Hematopoietic multipotent progenitor cell treated with erythropoietin and hydrocortisone succinate and interleukin-3 and kit ligand, for 15 days (in vitro differentiated cells): Measurements from ENCODE around the gene SYNRG.
"Not testable (repeated sequence)": the region's sequence is repeated elsewhere in the genome, so short reads cannot be mapped to it uniquely, and the experiment has no call there.

Experiments used
- DNase-seq: peaks from one replicate; pipeline ENCODE4 v3.0.0-alpha.2; 2015; ENCODE audit warnings: low spot score

SYNRG gene

DNA sequence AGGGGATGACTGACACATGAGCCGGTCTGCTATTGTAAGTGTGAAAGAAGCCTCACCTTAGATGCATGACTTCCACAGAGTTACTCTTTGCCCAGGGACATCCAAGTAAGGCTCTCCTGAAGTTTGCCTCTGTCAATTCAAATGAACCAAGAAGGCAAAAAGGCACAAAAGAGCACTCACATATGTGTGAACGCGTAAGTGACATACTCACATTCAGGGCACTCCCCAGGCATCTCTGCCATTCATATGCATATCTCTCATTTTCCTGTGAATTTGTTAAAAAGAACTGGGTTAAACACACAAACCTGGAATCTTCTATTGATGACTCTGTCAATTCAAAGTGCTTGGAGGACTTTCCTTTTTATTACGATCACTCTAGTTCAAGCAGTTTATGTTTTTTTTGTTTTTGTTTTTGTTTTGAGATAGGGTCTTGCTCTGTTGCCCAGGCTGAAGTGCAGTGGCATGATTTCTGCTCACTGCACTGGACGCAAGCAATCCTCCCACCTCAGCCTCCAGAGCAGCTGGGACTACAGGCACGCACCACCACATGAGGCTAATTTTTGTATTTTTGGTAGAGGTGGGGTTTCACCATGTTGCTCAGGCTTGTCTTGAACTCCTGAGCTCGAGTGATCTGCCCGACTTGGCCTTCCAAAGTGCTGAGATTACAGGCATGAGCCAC lies 70.1 kb downstream of the SYNRG start:
- DNase-seq = no peak

DNA sequence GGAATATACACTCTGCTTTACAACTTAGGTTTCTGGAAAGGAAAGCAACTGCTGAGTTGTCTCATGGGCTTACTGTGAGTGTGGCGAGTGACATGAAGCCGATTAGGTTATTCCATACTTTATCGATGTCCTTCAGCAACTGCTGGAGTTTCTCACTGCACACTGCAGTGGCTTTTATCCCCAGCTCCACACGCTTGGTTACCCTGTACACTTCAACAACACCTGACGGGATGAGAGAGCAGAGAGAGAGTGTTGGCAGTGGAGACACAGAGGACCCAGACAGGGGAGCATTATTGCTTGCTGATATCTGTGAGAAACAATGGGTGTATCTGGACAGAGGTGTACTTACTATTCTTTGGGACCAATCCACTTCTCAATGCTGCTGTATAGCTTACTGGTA lies 73.3 kb downstream of the SYNRG start:
- DNase-seq = no peak

GRCh38 chr17:37532756-37533155 lies 76.5 kb downstream of the SYNRG start:
- DNase-seq = no peak

- no peak for DNase-seq
Observed at GRCh38 chr17:37530420-37530819, 78.8 kb downstream of the SYNRG start.

- peak; percentile 64 for DNase-seq
Observed at GRCh38 chr17:37527249-37527851, 81.9 kb downstream of the SYNRG start.

DNA sequence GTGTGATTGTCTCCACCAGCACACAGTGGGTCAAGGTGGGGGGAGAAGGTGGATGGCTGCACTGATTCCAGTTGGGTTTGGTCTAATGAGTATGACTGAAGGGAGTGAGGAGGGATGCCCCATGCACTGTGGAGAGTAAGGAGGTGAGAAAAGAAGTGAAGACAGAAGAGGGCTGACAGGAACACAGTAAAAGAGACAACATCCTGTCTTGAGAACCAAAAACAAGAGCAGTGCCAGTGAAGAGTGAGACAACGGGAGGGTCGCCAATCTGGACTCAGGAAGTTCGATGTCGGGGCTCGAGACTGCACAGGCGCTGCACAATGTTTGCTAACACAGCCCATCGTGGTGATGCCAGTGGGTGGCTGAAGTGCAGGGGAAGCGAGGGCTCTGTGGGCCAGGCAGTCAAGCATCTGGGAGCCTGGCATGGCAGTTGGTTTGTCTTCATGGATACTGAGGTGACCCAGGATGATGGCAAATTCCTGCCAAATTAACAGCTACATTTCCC lies 85.5 kb downstream of the SYNRG start:
- DNase-seq = no peak

GRCh38 chr17:37521821-37522220 lies 87.4 kb downstream of the SYNRG start:
- DNase-seq = no peak

GRCh38 chr17:37520174-37520573 lies 89.0 kb downstream of the SYNRG start:
- DNase-seq = no peak

DNA sequence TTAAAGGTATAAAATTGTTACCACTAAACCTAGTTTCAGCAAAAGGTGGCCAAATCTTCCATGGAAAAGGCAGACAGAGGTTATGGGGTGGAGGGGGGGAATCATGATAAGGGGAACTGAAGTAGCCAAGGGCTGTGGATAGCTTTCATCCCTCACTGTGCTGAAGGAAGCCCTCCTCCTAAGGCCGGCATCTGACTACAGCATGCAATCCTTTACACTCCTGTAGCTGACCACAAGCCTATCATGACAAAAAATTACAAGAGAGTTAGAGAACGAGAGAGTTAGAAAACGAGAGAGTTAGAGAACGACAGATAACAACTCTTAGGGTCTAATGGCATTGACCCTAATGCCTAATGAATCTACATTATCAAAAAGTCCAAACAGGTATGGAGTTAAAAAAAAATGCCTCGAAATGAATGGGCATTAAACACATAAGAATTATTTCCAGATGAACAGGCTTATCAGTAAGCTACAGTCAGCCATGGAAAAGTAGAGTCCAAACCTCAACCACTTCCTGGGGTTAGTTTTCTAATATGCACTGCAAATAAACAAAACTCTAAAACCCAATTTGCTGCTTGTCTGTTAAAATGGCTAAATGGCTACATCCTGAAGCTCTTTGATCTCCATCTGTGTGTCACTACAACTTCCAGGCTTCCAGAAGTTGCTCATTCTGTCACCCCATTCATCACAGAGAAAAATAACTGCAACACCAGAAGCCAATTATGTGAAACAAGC lies 89.8 kb downstream of the SYNRG start:
- no peak for DNase-seq

DNA sequence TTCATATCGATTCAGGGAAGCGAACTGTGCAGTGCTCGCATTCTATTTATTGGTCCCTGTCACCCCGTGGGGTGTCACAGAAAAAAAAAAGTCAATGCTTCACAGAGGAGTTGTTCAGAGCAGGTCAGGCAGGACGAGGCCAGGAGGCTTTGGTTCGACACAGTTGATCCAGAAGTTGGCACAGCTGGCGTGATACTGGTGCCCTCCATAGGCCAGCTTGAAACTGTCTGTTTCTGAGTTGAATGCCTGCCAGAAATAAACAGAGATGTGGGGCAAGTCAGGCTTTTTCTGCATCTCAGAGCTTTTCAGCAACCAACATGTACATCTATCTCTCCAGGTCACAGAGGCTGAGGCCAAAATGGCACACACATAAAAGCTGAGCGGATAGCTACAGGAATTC lies 90.4 kb downstream of the SYNRG start:
- DNase-seq = no peak

- no peak for DNase-seq
Observed at GRCh38 chr17:37517881-37518280, 91.3 kb downstream of the SYNRG start.

DNA sequence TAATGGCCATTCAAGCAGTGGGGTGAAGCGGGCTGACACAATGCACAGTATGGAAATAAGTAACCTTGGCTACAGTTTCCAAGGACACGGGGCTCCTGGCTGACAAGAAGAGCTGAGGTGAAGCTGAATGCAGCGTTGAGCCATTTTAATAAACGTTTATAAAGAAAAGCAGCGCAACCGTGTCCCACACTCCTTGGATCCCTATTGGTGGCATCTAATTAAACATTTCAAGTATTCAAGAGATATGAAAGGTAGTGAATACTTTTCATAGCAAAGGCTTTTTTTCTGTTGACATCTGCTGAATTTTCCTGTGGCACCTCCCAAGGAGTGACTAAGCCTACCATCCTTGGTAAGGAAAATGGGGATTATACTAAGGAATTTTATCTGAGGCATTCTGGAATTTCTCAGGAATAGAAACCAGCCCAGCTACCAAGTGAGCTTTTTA lies 93.1 kb downstream of the SYNRG start:
- no peak for DNase-seq

DNA sequence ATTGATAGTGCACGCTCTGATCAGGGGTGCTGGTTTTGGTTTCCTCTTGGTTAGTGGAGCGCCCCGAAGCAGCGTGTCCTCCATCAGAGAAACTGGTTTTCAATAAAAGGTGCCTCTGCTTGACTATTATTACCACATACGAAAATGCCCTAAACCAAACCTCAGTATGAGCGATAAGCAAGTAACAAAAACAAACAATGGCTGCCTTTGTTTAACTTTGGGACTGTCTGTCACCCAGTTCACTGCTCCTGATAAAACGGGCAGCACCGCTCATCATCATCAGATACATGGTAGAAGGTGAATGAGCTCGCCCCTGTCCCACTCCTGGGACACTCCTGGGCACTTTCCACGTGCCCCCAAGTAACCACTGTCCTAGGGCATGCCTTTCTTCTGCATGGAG lies 95.5 kb downstream of the SYNRG start:
- DNase-seq = no peak

DNA sequence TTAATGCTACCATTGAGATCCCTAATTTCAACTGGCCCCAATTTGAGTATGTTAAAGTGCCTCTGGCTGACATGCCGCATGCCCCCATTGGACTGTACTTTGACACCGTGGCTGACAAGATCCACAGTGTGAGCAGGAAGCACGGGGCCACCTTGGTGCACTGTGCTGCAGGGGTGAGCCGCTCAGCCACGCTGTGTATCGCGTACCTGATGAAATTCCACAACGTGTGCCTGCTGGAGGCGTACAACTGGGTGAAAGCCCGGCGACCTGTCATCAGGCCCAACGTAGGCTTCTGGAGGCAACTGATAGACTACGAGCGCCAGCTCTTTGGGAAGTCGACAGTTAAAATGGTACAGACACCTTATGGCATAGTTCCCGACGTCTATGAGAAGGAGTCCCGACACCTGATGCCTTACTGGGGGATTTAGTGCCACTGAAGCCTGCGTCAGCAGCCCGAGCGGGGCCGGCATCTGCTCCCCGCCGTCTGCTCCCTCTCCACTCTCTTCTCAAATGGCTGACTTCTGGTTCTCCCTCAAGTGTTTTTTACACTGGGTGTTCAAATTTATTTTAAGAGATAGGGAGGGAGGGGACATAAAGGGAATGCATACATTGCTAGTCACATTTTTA lies 96.7 kb downstream of the SYNRG start:
- DNase-seq = no peak

GRCh38 chr17:37511642-37512041 lies 97.6 kb downstream of the SYNRG start:
- not testable (repeated sequence) for DNase-seq

DNA sequence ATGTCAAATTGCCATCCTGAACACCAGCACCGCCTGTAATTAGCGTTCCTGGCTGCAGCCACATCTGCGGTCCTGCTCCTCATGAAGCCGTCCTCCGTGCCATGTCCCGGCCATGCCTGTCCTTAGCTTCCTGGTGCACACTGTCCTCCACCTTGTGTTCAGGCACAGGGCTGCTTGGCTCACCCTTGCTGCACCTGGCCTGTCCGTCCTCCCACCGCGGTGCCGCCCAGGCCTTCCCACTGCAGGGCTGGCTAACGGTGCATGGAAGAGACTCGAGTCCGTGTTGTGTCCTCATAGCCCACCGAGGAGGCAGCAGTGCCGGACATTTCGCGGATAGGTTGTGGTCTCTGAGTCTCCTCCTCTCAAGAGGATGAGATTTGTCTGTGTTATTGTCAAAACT lies 99.2 kb downstream of the SYNRG start:
- DNase-seq = no peak

DNA sequence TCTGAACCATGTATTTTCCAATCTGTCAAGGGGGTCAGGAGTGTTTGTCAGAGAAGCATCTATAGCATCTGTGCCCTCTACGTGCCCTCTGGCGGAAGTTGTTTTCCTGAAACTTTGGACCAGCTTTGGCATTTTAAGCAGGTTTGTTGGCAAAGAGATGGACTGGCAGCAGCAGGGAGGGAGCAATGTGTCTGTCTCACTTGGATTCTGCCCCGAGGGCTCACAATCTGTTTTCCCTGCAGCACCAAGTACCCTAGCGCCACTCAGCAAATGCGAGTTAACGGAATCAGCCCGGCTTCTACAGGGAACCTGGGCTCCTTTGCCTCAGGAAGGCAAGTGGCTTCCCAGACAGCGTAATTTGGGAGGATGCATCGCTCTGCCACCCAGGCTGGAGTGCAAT lies 102.1 kb downstream of the SYNRG start:
- DNase-seq = no peak

GRCh38 chr17:37506678-37507077 lies 102.5 kb downstream of the SYNRG start:
- no peak for DNase-seq

DNA sequence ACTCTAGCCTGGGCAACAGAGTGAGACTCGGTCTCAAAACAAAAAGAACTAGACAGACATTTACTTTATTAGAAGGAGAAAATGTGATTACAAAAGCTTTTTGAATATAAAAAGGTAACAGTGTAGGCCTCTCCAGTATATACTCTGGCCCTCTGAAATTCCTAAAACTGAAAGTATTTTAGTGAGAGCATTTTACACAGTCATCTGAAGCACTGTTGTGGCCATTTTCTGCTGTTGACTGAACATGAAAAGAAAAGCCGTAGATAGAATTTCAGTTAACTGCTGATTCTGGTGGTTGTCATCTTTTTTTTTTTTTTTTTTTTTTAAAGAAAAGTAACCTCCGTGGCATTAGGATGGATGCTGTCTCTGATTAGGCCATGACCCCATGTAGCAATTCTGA lies 103.9 kb downstream of the SYNRG start:
- no peak for DNase-seq

DNA sequence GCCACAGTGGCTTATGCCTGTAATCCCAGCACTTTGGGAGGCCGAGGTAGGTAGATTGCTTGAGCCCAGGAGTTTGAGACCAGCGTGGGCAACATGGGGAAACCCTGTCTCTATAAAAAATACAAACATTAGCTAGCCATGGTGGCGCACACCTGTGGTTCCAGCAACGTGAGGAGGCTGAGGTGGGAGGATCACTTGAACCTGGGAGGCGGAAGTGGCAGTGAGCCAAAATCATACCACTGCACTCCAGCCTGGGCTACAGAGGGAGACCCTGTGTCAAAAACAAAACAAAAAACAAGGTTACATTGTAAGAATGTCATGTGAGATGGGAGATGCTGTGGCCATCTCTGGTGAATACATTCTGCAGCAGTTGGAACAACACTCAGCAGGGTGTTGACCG lies 106.1 kb downstream of the SYNRG start:
- no peak for DNase-seq

GRCh38 chr17:37502009-37502936 lies 106.9 kb downstream of the SYNRG start:
- no peak for DNase-seq

DNA sequence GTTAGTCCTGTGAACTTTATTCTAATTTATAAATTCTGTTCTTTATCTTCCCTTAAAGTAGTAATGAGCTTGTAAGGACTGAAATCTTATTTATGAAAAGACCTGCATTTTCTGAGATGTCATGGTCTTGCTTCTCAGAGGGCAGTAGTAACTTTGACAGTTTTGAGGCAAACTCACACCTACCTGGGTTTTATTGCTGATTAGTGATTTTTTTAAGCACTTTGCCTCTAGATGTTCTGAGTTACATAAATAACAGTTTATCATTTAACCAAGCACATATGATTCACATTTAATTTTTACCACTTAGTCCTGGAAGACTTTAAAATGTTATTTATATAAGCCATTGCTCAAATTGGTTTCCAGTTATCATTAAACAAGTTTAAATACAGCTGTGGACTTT lies 108.8 kb downstream of the SYNRG start:
- no peak for DNase-seq
